DND-41 (cell line): Measurements from ENCODE around the gene MRAP2.

Experiments
- ATAC-seq: fragments of 200-7000 bp; cut with Tn5 transposase; 3 replicates; pipeline ENCODE4 v1.9.1; 2021; ENCODE audit warnings: low read depth; ENCODE audit not compliant: insufficient read depth
- DNase-seq: peaks from one replicate; pipeline ENCODE4 v3.0.0-alpha.2; 2020
- H2AFZ ChIP-seq: 2 replicates; pipeline ENCODE4 v1.6.0; 2012; ENCODE audit warnings: low read depth, low read length
- H3K27ac ChIP-seq: 2 replicates; pipeline ENCODE4 v1.5.1; 2012; ENCODE audit warnings: low read length, inconsistent platforms
- H3K27me3 ChIP-seq: fragments of 200-600 bp; sonication (generic); 2 replicates; pipeline ENCODE4 v1.6.0; 2012; ENCODE audit warnings: low read length, mild to moderate bottlenecking, inconsistent platforms; ENCODE audit not compliant: insufficient read depth, poor library complexity
- H3K36me3 ChIP-seq: 2 replicates; pipeline ENCODE4 v1.5.1; 2012; ENCODE audit warnings: low read length, inconsistent platforms; ENCODE audit not compliant: insufficient read depth
- H3K4me1 ChIP-seq: 2 replicates; pipeline ENCODE4 v1.5.1; 2012; ENCODE audit warnings: mild to moderate bottlenecking, low read length; ENCODE audit not compliant: insufficient read depth
- H3K4me2 ChIP-seq: 2 replicates; pipeline ENCODE4 v1.6.0; 2012; ENCODE audit warnings: mild to moderate bottlenecking, moderate library complexity, low read length, inconsistent platforms; ENCODE audit not compliant: insufficient read depth
- H3K4me3 ChIP-seq, 2 experiments: fragments of 200-600 bp in 1 of 2; shearing (Covaris generic) in 1 of 2; 2 replicates each; pipeline ENCODE4 v1.5.1; 2012 to 2016; ENCODE audit warnings: inconsistent platforms in 2 of 2, low read length in 2 of 2, mild to moderate bottlenecking in 2 of 2, low read depth in 1 of 2, moderate library complexity in 1 of 2
- H3K79me2 ChIP-seq: 2 replicates; pipeline ENCODE4 v1.6.0; 2012; ENCODE audit warnings: low read length, inconsistent platforms; ENCODE audit not compliant: insufficient read depth
- H3K9ac ChIP-seq: 2 replicates; pipeline ENCODE4 v1.6.0; 2012; ENCODE audit warnings: low read depth, mild to moderate bottlenecking, inconsistent platforms, low read length, moderate library complexity
- H3K9me3 ChIP-seq: 2 replicates; pipeline ENCODE4 v1.5.1; 2012; ENCODE audit warnings: low read length, moderate library complexity, mild to moderate bottlenecking, inconsistent platforms; ENCODE audit not compliant: insufficient read depth, severe bottlenecking
- H4K20me1 ChIP-seq: 2 replicates; pipeline ENCODE4 v1.6.0; 2012; ENCODE audit warnings: low read length; ENCODE audit not compliant: insufficient read depth
- CTCF ChIP-seq: IDR thresholded peaks from 2 replicates; pipeline ENCODE4 v1.5.1; 2012; ENCODE audit warnings: borderline replicate concordance, low read length, moderate library complexity, mild to moderate bottlenecking; ENCODE audit not compliant: poor library complexity, severe bottlenecking; ENCODE audit errors: extremely low read depth
- EZH2 ChIP-seq: IDR thresholded peaks from 3 replicates; pipeline ENCODE4 v1.6.1; 2012; ENCODE audit warnings: borderline replicate concordance, low read depth, mild to moderate bottlenecking, moderate library complexity, low read length, inconsistent platforms; ENCODE audit not compliant: severe bottlenecking

Gene MRAP2

GRCh38 chr6:84021625-84022024 is 11.9 kb upstream of the MRAP2 start:
- Histone ChIP-seq H3K36me3 (no peaks in the 10 kb centered on the region), H3K9me3 (no peaks in the 10 kb centered on the region), H3K4me3 (no peak overlapping the region), H3K4me2 (no peak overlapping the region), H3K4me1 (no peaks in the 10 kb centered on the region), H3K9ac (no peak overlapping the region), H4K20me1 (no peaks in the 10 kb centered on the region), H2AFZ (no peak overlapping the region), H3K27me3 (no peaks in the 10 kb centered on the region), H3K27ac (no peak overlapping the region), H3K79me2 (no peaks in the 10 kb centered on the region)
- TF ChIP-seq EZH2 (no peak), CTCF (no peak)
- no peak for DNase-seq
- no peak for ATAC-seq

- TF ChIP-seq CTCF (no peak), EZH2 (no peak)
- Histone ChIP-seq H3K36me3 (no peaks in the 10 kb centered on the region), H3K4me2 (no peak overlapping the region), H3K9me3 (peaks cover 3% of the 10 kb centered on the region), H2AFZ (no peak overlapping the region), H3K27ac (no peak overlapping the region), H3K4me1 (no peaks in the 10 kb centered on the region), H3K9ac (no peak overlapping the region), H4K20me1 (no peaks in the 10 kb centered on the region), H3K79me2 (no peaks in the 10 kb centered on the region), H3K4me3 (no peak overlapping the region), H3K27me3 (no peaks in the 10 kb centered on the region)
- DNase-seq (no peak), ATAC-seq (no peak)
These were observed 6.8 kb upstream of the MRAP2 start for GRCh38 chr6:84026721-84027164.

GRCh38 chr6:84027340-84028181 is 6.0 kb upstream of the MRAP2 start:
- ATAC-seq (no peak), DNase-seq (no peak)
- Histone ChIP-seq H4K20me1 (no peaks in the 10 kb centered on the region), H2AFZ (no peak overlapping the region), H3K36me3 (no peaks in the 10 kb centered on the region), H3K4me3 (no peak overlapping the region), H3K9me3 (peaks cover 3% of the 10 kb centered on the region), H3K4me1 (no peaks in the 10 kb centered on the region), H3K27me3 (no peaks in the 10 kb centered on the region), H3K27ac (no peak overlapping the region), H3K4me2 (no peak overlapping the region), H3K9ac (no peak overlapping the region), H3K79me2 (no peaks in the 10 kb centered on the region)
- no peak for TF ChIP-seq EZH2
- TF ChIP-seq CTCF = no peak
